ENCODE data around the gene CDKN2AIPNL. TPM values are rescaled to one million over a fixed set of nuclear protein-coding genes. Genes with fewer than 3 reads are reported as not detected.

CDKN2AIPNL gene
- total and polyA plus RNA-seq, 2 donors (not counting 3 experiments of a cell fraction or from before 2014, with no cell fraction given) = 22.2 to 36.5 TPM

- no TSS peak for BruUV-seq (replicated peaks)
- H3K9me1 ChIP-seq (replicated peaks; ENCODE audit: control insufficient read depth, extremely low read depth, insufficient read depth, low read length) = no peaks in the 10 kb centered on the region
- DNase-seq (ENCODE audit: low read depth, low spot score) (no peak), FAIRE-seq (no peak)
- H3K9ac ChIP-seq (replicated peaks; ENCODE audit: extremely low read depth, insufficient read depth, low read length) = no peak overlapping the region
- H3K79me2 ChIP-seq (ENCODE audit: control insufficient read depth, insufficient read depth, low read length) = no peaks in the 10 kb centered on the region
- H2AFZ ChIP-seq (ENCODE audit: low read depth, low read length) = no peak overlapping the region
- H4K20me1 ChIP-seq (replicated peaks; ENCODE audit: control insufficient read depth, extremely low read depth, insufficient read depth, low read length) = no peaks in the 10 kb centered on the region
- no peak for TF ChIP-seq POLR2A (IDR thresholded peaks at IDR 0.05; ENCODE audit: low read depth, low read length)
- TF ChIP-seq GATA2 (IDR thresholded peaks at IDR 0.05; ENCODE audit: insufficient read depth, insufficient read length, low read depth, low read length) = no peak
- no peak for TF ChIP-seq MYC (IDR thresholded peaks at IDR 0.05; ENCODE audit: low read depth, low read length)
- TF ChIP-seq FOS (IDR thresholded peaks at IDR 0.05; ENCODE audit: borderline replicate concordance, insufficient read depth, low read length) = no peak
- TF ChIP-seq CTCF (IDR thresholded peaks at IDR 0.05; ENCODE audit: extremely low read depth in 1 of 2, insufficient read depth in 1 of 2, low read depth in 1 of 2, low read length in 2 of 2) = no peak
- TF ChIP-seq POLR2AphosphoS5 (IDR thresholded peaks at IDR 0.05; ENCODE audit: insufficient read depth, low read depth, low read length) = no peak
- TF ChIP-seq MAX (IDR thresholded peaks at IDR 0.05; ENCODE audit: insufficient read depth, insufficient read length) = no peak
- no peak for TF ChIP-seq JUN (IDR thresholded peaks at IDR 0.05; ENCODE audit: borderline replicate concordance, insufficient read depth, insufficient read length, low read depth)
- no peak for TF ChIP-seq EZH2 (IDR thresholded peaks at IDR 0.05; ENCODE audit: borderline replicate concordance, low read depth, low read length, severe bottlenecking)
- no peaks in the 10 kb centered on the region for H3K27me3 ChIP-seq (ENCODE audit: control insufficient read depth in 2 of 2, insufficient read depth in 2 of 2, low read length in 2 of 2)
- ChIA-PET CTCF (no interaction called here), POLR2A (no interaction called here)
- no peak overlapping the region for H3K4me2 ChIP-seq (ENCODE audit: insufficient read depth, low read length)
- H3K36me3 ChIP-seq (ENCODE audit: control insufficient read depth in 2 of 2, extremely low read depth in 1 of 2, insufficient read depth in 2 of 2, low read length in 2 of 2) = no peaks in the 10 kb centered on the region
- intact Hi-C loops (cut with micrococcal nuclease) (no loop called here), dilution Hi-C loops (cut with MboI; ENCODE audit: extremely low pct_ligation_motif_present, low sequenced_read_pairs) (no loop called here)
- no peaks in the 10 kb centered on the region for H3K9me3 ChIP-seq (replicated peaks; ENCODE audit: control insufficient read depth, insufficient read depth, low read length)
- H3K27ac ChIP-seq (ENCODE audit: insufficient read depth, low read depth, low read length) = no peak overlapping the region
- H3K4me1 ChIP-seq (ENCODE audit: control insufficient read depth, extremely low read depth, insufficient read depth, low read length) = peaks cover 5% of the 10 kb centered on the region
- no peak overlapping the region for H3K4me3 ChIP-seq (replicated peaks in 1 of 3; ENCODE audit: insufficient read depth in 1 of 3, low read depth in 1 of 3, low read length in 3 of 3)
These were observed 27.0 kb upstream of the CDKN2AIPNL start for GRCh38 chr5:134438721-134439123.

Measured in endothelial cell of umbilical vein (primary cell).